H1 (cell line): Measurements from ENCODE around the gene OSCP1. TPM values are rescaled to one million over a fixed set of nuclear protein-coding genes. Genes with fewer than 3 reads are reported as not detected.

Source experiments
- CTCF ChIA-PET: fragments of 300-600 bp; sonication (Branson Sonifier 250); formaldehyde crosslinking; loops from one replicate; lab custom pipeline; 2021; ENCODE audit not compliant: partially characterized antibody; lab: Charles Lee
- POLR2A ChIA-PET: fragments of 300-600 bp; sonication (Branson Sonifier 250); formaldehyde crosslinking; loops from one replicate; lab custom pipeline; 2021; ENCODE audit warnings: inconsistent platforms; ENCODE audit not compliant: partially characterized antibody; lab: Charles Lee
- DNase-seq, 2 experiments: peaks; one replicate each; pipeline versions ENCODE4 v3.0.0 to v3.0.0-alpha.2; 2010 to 2022; ENCODE audit warnings: low spot score in 2 of 2, low read depth in 1 of 2, mixed read lengths in 1 of 2
- FAIRE-seq: peaks from 2 replicates; lab custom pipeline; 2011; peaks lifted over from hg19 to GRCh38; lab: Jason Lieb, UNC
- H2AFZ ChIP-seq: 2 replicates; pipeline ENCODE4 v1.8.1; 2012; ENCODE audit warnings: low read length, inconsistent platforms
- H2AK5ac ChIP-seq: 2 replicates; pipeline ENCODE4 v1.6.1; 2013; ENCODE audit warnings: low read depth, low read length
- H2BK120ac ChIP-seq: replicated peaks from 2 replicates; pipeline ENCODE3; 2013; ENCODE audit warnings: low read depth, low read length, inconsistent platforms
- H2BK12ac ChIP-seq: 2 replicates; pipeline ENCODE4 v1.6.1; 2013; ENCODE audit warnings: low read depth, low read length
- H2BK15ac ChIP-seq: 2 replicates; pipeline ENCODE4 v1.6.1; 2013; ENCODE audit warnings: low read length
- H2BK20ac ChIP-seq: 2 replicates; pipeline ENCODE4 v1.6.1; 2013; ENCODE audit warnings: low read length
- H2BK5ac ChIP-seq: 2 replicates; pipeline ENCODE4 v1.6.1; 2013; ENCODE audit warnings: low read depth, low read length
- H3K14ac ChIP-seq: 2 replicates; pipeline ENCODE4 v1.6.1; 2013; ENCODE audit warnings: inconsistent platforms; ENCODE audit not compliant: insufficient read length
- H3K18ac ChIP-seq: 2 replicates; pipeline ENCODE4 v1.6.1; 2013; ENCODE audit warnings: low read length; ENCODE audit errors: extremely low read depth
- H3K23ac ChIP-seq: 2 replicates; pipeline ENCODE4 v1.6.1; 2013; ENCODE audit warnings: inconsistent platforms; ENCODE audit not compliant: insufficient read length
- H3K23me2 ChIP-seq: 2 replicates; pipeline ENCODE4 v1.6.1; 2013; ENCODE audit warnings: low read depth, low read length
- H3K27ac ChIP-seq: 2 replicates; pipeline ENCODE4 v1.6.1; 2011; ENCODE audit warnings: low read depth, low read length, inconsistent platforms
- H3K27me3 ChIP-seq, 4 experiments: replicated peaks in 1 of 4; 1 replicate in 1 of 4; 2 replicates in 3 of 4; pipeline versions ENCODE4 v1.6.1 to v1.8.1; 2011 to 2013; ENCODE audit warnings: low read length in 3 of 4, mild to moderate bottlenecking in 3 of 4, inconsistent platforms in 2 of 4, mixed read lengths in 2 of 4, moderate library complexity in 1 of 4; ENCODE audit not compliant: control insufficient read depth in 3 of 4, insufficient read depth in 3 of 4; ENCODE audit errors: extremely low read depth in 1 of 4
- H3K36me3 ChIP-seq, 4 experiments: 2 replicates each; pipeline versions ENCODE4 v1.6.1 to v1.8.1; 2011 to 2013; ENCODE audit warnings: mild to moderate bottlenecking in 4 of 4, low read length in 3 of 4, moderate library complexity in 2 of 4, control low read depth in 1 of 4, inconsistent platforms in 1 of 4; ENCODE audit not compliant: insufficient read depth in 4 of 4, control insufficient read depth in 2 of 4
- H3K4ac ChIP-seq: replicated peaks from 2 replicates; pipeline ENCODE3; 2013; ENCODE audit warnings: low read length, low read depth, mixed read lengths, inconsistent platforms; ENCODE audit not compliant: insufficient read length
- H3K4me1 ChIP-seq, 4 experiments: replicated peaks in 1 of 4; 1 replicate in 1 of 4; 2 replicates in 3 of 4; pipeline versions ENCODE4 v1.6.1 to v1.8.1; 2011 to 2013; ENCODE audit warnings: low read length in 3 of 4, inconsistent platforms in 2 of 4, mixed read lengths in 1 of 4; ENCODE audit not compliant: insufficient read depth in 4 of 4, control insufficient read depth in 3 of 4
- H3K4me2 ChIP-seq, 2 experiments: 2 replicates each; pipeline versions ENCODE4 v1.6.1 to v1.8.1; 2011 to 2013; ENCODE audit warnings: low read depth in 2 of 2, low read length in 2 of 2, control low read depth in 1 of 2, inconsistent platforms in 1 of 2, mild to moderate bottlenecking in 1 of 2; ENCODE audit not compliant: insufficient read depth in 1 of 2
- H3K4me3 ChIP-seq, 4 experiments: fragments of 200-600, 300-600 bp in 1 of 4; sonication (generic), shearing (Covaris generic), sonication (Bioruptor Twin) in 1 of 4; 2 replicates each; pipeline versions ENCODE4 v1.5.1 to v1.8.1; 2011 to 2016; ENCODE audit warnings: low read length in 4 of 4, low read depth in 3 of 4, control low read depth in 2 of 4, inconsistent platforms in 2 of 4, mild to moderate bottlenecking in 2 of 4, mixed read lengths in 1 of 4, moderate library complexity in 1 of 4; ENCODE audit not compliant: insufficient read depth in 2 of 4; ENCODE audit errors: extremely low read depth in 1 of 4
- H3K56ac ChIP-seq: replicated peaks from 2 replicates; pipeline ENCODE3; 2013; ENCODE audit warnings: low read depth, mild to moderate bottlenecking, mixed read lengths, low read length, inconsistent platforms; ENCODE audit not compliant: insufficient read length
- H3K79me1 ChIP-seq: 2 replicates; pipeline ENCODE4 v1.6.1; 2013; ENCODE audit warnings: low read depth, low read length, control low read depth
- H3K79me2 ChIP-seq, 2 experiments: 2 replicates each; pipeline versions ENCODE4 v1.6.1 to v1.8.1; 2012 to 2013; ENCODE audit warnings: low read length in 2 of 2, mild to moderate bottlenecking in 2 of 2, inconsistent platforms in 1 of 2; ENCODE audit not compliant: insufficient read depth in 2 of 2, control insufficient read depth in 1 of 2
- H3K9ac ChIP-seq, 4 experiments: replicated peaks in 1 of 4; 1 replicate in 1 of 4; 2 replicates in 3 of 4; pipeline versions ENCODE4 v1.6.1 to v1.8.1; 2011 to 2013; ENCODE audit warnings: low read depth in 3 of 4, low read length in 3 of 4, control low read depth in 2 of 4, mild to moderate bottlenecking in 2 of 4, moderate library complexity in 2 of 4, inconsistent platforms in 1 of 4; ENCODE audit errors: extremely low read depth in 1 of 4
- H3K9me3 ChIP-seq, 2 experiments: 2 replicates each; pipeline versions ENCODE4 v1.6.1 to v1.8.1; 2012 to 2013; ENCODE audit warnings: mild to moderate bottlenecking in 2 of 2, moderate library complexity in 2 of 2, control low read depth in 1 of 2, inconsistent platforms in 1 of 2, low read depth in 1 of 2, low read length in 1 of 2, mixed read lengths in 1 of 2; ENCODE audit not compliant: insufficient read depth in 2 of 2
- H4K20me1 ChIP-seq, 2 experiments: replicated peaks in 1 of 2; 2 replicates each; pipeline versions ENCODE3 to v1.8.1; 2011 to 2013; ENCODE audit warnings: inconsistent platforms in 2 of 2, low read length in 2 of 2, mild to moderate bottlenecking in 1 of 2; ENCODE audit not compliant: insufficient read depth in 2 of 2, control insufficient read depth in 1 of 2
- H4K5ac ChIP-seq: 2 replicates; pipeline ENCODE4 v1.6.1; 2013; ENCODE audit warnings: low read length, low read depth, mixed read lengths, inconsistent platforms; ENCODE audit not compliant: insufficient read length
- H4K8ac ChIP-seq: 2 replicates; pipeline ENCODE4 v1.8.0; 2013; ENCODE audit warnings: mild to moderate bottlenecking, moderate library complexity, low read length, inconsistent platforms; ENCODE audit not compliant: insufficient read depth; ENCODE audit errors: extremely low read depth
- H4K91ac ChIP-seq: replicated peaks from 2 replicates; pipeline ENCODE3; 2013; ENCODE audit warnings: low read length, mixed read lengths, inconsistent platforms; ENCODE audit not compliant: insufficient read length
- BCL11A ChIP-seq, 2 experiments: IDR thresholded peaks; one replicate each; pipeline ENCODE4 v1.6.1; 2011; ENCODE audit warnings: low read depth in 2 of 2, low read length in 2 of 2, mild to moderate bottlenecking in 2 of 2
- CBX5 ChIP-seq: fragments of 300-800, 300-1000 bp; sonication (generic); IDR thresholded peaks from 2 replicates; pipeline ENCODE4 v1.7.1; 2016; ENCODE audit warnings: antibody characterized with exemption, low read length, low read depth
- CHD1 ChIP-seq: IDR thresholded peaks from 2 replicates; pipeline ENCODE4 v1.6.1; 2012; ENCODE audit warnings: low read depth, low read length, improper control_type of control experiment
- CHD2 ChIP-seq: IDR thresholded peaks from 2 replicates; pipeline ENCODE4 v1.6.1; 2012; ENCODE audit warnings: low read length, improper control_type of control experiment
- NANOG ChIP-seq: IDR thresholded peaks from 2 replicates; pipeline ENCODE4 v1.6.1; 2011; ENCODE audit warnings: low read length, low read depth, mild to moderate bottlenecking, inconsistent platforms; ENCODE audit not compliant: insufficient read depth, poor library complexity, severe bottlenecking
- POU5F1 ChIP-seq: IDR thresholded peaks from 2 replicates; pipeline ENCODE4 v1.6.1; 2011; ENCODE audit warnings: low read depth, mild to moderate bottlenecking, low read length, moderate library complexity
- RXRA ChIP-seq: IDR thresholded peaks from 2 replicates; pipeline ENCODE4 v1.6.1; 2011; ENCODE audit warnings: low read depth, mild to moderate bottlenecking, low read length, moderate library complexity; ENCODE audit not compliant: insufficient read depth
- SAP30 ChIP-seq: fragments of 300-600 bp; sonication (generic); IDR thresholded peaks from 2 replicates; pipeline ENCODE4 v1.7.1; 2012; ENCODE audit warnings: low read length, moderate library complexity, mild to moderate bottlenecking, inconsistent platforms; ENCODE audit not compliant: insufficient read depth, insufficient replicate concordance
- SIN3A ChIP-seq, 2 experiments: IDR thresholded peaks in 1 of 2; conservative IDR thresholded peaks in 1 of 2; 2 replicates each; pipeline ENCODE4 v1.6.1; 2011 to 2012; ENCODE audit warnings: low read length in 2 of 2, improper control_type of control experiment in 1 of 2, low read depth in 1 of 2, mild to moderate bottlenecking in 1 of 2
- SIRT6 ChIP-seq: IDR thresholded peaks from one replicate; pipeline ENCODE4 v1.7.1; 2012; ENCODE audit warnings: low read length, inconsistent platforms
- SRF ChIP-seq: IDR thresholded peaks from 2 replicates; pipeline ENCODE4 v1.6.1; 2011; ENCODE audit warnings: mild to moderate bottlenecking, low read depth, low read length, moderate library complexity
- TAF1 ChIP-seq: IDR thresholded peaks from 2 replicates; pipeline ENCODE4 v1.6.1; 2011; ENCODE audit warnings: mild to moderate bottlenecking, low read depth, low read length
- WGBS, 2 experiments: shearing (Covaris generic) in 1 of 2; methylation state at CpG; one replicate each; pipeline versions ENCODE4 v1.1.6 to v1.1.7; 2013 to 2015; ENCODE audit warnings: low lambda C conversion rate in 2 of 2, mixed read lengths in 2 of 2, inconsistent platforms in 1 of 2, low coverage in 1 of 2, missing lambda C conversion rate in 1 of 2; ENCODE audit not compliant: insufficient replicate concordance in 2 of 2, insufficient coverage in 1 of 2, insufficient read length in 1 of 2; ENCODE audit errors: extremely low coverage in 1 of 2, missing lambda C conversion rate in 1 of 2; 5-methylcytosine and 5-hydroxymethylcytosine counted together
- polyA plus RNA-seq, 7 experiments: library from polyadenylated mRNA; depleted of rRNA in 3 of 7; stranded (reverse) in 5 of 7; unstranded in 2 of 7; fragments of >200 nt in 5 of 7; fragments of 200-250 nt in 2 of 7; gene quantifications; 1 replicate in 5 of 7; 2 replicates in 1 of 7; 4 replicates in 1 of 7; pipeline versions ENCODE4 v1.2.1 to v1.2.3, GENCODE V29; 2011 to 2013; ENCODE audit warnings: missing spikeins in 2 of 7, mixed read lengths in 2 of 7
- total RNA-seq: library from RNA; stranded (reverse); fragmentation: NEBNext Ultra II Directional; extraction: Animal tissue kit (Norgen Biotek cat#: 25700); gene quantifications from 2 replicates; pipeline ENCODE4 v1.2.1, GENCODE V29; 2021
- TF ChIP-seq, protein P1 (sequence below): IDR thresholded peaks from 2 replicates; pipeline ENCODE4 v1.6.1; 2011; ENCODE audit warnings: low read length, improper control_type of control experiment

Gene OSCP1
- total and polyA plus RNA-seq, 2 of the 8 experiments (the other 6 are each of a cell fraction or from before 2014, with no cell fraction given): 1.8 to 3.3 TPM

DNA sequence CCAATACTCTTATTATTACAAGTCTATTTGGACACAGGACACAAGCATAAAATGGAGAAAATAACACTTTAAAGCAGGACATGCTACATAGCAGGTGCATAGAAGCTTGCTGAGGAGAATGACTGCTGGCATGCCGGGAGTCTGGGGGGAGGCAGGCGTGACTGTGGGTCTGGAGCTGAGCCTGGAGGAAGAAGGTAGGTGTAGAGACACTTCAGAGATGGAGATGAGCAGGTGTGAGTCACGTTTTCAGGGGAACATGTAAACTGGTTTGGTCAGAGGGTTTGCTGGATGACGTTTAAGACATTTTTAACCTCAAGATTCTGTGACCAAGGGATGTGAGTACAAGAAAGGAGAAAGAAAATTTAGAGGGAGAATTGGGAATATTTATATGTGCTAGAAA is 24.5 kb downstream of the OSCP1 start:
- Histone ChIP-seq H4K8ac (no peak overlapping the region), H3K79me1 (no peaks in the 10 kb centered on the region), H2BK12ac (no peak overlapping the region), H3K23ac (no peak overlapping the region), H3K36me3 (no peaks in the 10 kb centered on the region), H3K4me2 (no peak overlapping the region), H3K23me2 (no peaks in the 10 kb centered on the region), H4K5ac (no peak overlapping the region), H4K91ac (no peak overlapping the region), H3K4me1 (no peaks in the 10 kb centered on the region), H3K79me2 (no peaks in the 10 kb centered on the region), H3K4me3 (no peak overlapping the region), H3K56ac (no peak overlapping the region), H3K27me3 (no peaks in the 10 kb centered on the region), H2BK20ac (no peak overlapping the region), H2BK15ac (no peak overlapping the region), H3K4ac (no peak overlapping the region), H2AK5ac (0 out of 2 replicates have a peak overlapping the region, but pooled peaks have one; percentile 53), H2BK5ac (no peak overlapping the region), H2AFZ (no peak overlapping the region), H4K20me1 (no peaks in the 10 kb centered on the region), H2BK120ac (no peak overlapping the region), H3K9ac (no peak overlapping the region), H3K27ac (no peak overlapping the region), H3K18ac (no peak overlapping the region), H3K9me3 (no peaks in the 10 kb centered on the region), H3K14ac (no peak overlapping the region)
- 79% methylated on average over 4 of the region's 4 CpGs; no CpG with 5 or more reads in 1 of the 2 experiments for WGBS, 2 experiments
- FAIRE-seq: no peak
- CTCF ChIA-PET: interaction anchor here (0.7 to 1.0 kb wide), 2 partner anchors 9 to 56 kb away, joined by 3 read pairs; no protein-coding TSS in a partner anchor
- POLR2A ChIA-PET: interaction anchor here (0.7 to 1.4 kb wide), 4 partner anchors 11 to 271 kb away, joined by 3 to 4 read pairs (median 3); partner anchors contain the start of gene OSCP1
- no peak for DNase-seq
- TF ChIP-seq, protein P1, sequence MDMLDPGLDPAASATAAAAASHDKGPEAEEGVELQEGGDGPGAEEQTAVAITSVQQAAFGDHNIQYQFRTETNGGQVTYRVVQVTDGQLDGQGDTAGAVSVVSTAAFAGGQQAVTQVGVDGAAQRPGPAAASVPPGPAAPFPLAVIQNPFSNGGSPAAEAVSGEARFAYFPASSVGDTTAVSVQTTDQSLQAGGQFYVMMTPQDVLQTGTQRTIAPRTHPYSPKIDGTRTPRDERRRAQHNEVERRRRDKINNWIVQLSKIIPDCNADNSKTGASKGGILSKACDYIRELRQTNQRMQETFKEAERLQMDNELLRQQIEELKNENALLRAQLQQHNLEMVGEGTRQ: no peak
- TF ChIP-seq TAF1 (no peak), POU5F1 (no peak), SRF (no peak), SIN3A (conservative IDR thresholded peaks at IDR 0.05 in 1 of 2, IDR thresholded peaks at IDR 0.05 in 1 of 2; ENCODE audit: low read depth in 1 of 2, low read length in 2 of 2) (no peak), RXRA (no peak), NANOG (no peak), BCL11A (IDR thresholded peaks at IDR 0.05; ENCODE audit: low read depth in 2 of 2, low read length in 2 of 2) (no peak), CHD2 (no peak), SAP30 (no peak), CBX5 (no peak), SIRT6 (no peak), CHD1 (no peak)
